ENCODE measurements around the gene PPP1R3D.
A peak's percentile ranks its signal among the peaks of the same experiment; 100 is the strongest.
"Not testable (repeated sequence)": the region's sequence is repeated elsewhere in the genome, so short reads cannot be mapped to it uniquely, and the experiment has no call there.

PPP1R3D gene

DNA sequence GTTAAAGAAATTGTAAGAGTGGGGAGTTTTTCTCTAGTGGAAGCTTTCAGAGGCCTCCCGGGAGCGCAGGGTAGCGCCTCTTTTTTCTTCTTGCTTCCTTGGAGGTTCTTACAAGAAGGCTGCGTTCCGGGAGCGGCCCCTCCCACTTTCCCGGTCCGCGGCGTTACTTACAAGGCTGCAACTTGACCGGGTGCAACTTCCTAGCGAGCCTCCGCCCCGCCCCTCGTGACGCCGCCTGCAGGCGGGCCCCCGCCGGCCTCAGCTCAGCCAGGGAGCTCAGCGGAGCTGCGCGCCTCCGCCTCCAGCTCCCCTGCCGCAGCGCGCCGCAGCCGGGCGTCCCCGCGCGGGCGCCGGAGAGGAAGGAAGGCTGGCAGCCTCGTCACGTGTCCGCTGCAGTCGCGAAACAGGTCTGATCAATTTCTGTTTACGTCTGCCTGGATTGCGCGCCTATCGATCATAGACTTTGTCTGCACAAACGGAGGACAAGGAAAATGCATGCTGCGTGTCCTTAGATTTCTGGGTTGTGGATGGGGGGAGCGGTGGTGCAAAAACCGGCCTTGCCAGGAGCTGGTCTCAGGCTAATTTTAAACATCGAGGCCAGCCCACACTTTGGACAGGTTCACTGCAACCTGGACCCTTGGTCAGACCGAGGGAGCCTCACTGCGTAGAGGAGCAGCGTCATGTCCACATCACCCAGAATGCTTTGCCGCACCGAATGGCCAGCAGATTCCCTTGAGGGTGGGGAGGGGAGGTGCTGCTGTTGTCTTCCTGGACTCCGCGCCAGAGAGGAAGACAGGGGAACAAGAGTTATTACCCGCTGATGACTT is at the start of gene PPP1R3D, which contains the start of gene FAM217B:
PPP1R3D (minus strand) TSS at position 177 of the 827 bp plus-strand sequence. CDS start 374 bp downstream, outside the sequence.
FAM217B (plus strand) TSS at position 261 of the 827 bp plus-strand sequence. CDS start 3,555 bp downstream, outside the sequence.
- FAIRE-seq = peak; percentile 83

DNA sequence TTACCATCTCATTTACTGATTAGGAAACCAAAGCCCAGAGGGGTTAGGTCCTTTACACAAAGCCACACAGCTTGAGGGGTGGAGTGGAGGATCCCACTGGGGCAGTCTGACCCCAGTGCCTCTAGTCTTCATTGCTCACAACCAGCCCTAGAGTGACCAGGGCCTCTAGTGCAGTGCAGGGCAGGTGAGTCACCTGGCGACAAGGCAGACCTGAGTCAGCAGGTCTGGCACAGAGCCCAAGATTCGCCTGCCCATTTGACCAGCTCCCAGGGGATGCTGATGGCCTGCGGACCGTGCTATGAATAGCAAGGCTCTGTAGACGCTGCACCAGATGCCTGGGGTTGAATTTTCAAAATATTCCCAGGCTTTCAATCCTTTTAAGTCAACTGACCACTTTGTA is 48.0 kb upstream of the PPP1R3D start:
- no peak for FAIRE-seq

DNA sequence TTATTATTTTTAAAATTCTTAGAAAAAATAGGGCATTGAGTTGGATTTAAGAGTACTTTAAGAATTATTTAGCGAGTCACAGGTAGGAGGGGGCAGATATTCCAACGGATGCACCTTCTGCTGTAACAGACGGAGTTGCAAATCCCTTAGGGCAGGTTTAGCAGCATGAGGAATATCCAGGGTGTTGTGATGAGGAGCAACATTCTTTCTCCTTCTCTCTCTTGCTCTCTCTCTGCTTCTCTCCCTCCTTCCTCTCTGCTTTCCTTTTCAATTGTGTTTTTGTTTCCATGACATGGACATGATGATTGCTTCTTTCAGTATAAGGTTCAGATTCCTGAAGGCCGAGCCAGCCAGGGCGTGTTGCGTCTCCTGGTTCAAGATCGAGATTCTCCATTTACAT is 47.0 kb upstream of the PPP1R3D start:
- FAIRE-seq = no peak

- FAIRE-seq = no peak
These were observed 45.8 kb upstream of the PPP1R3D start for GRCh38 chr20:59985864-59986263.

- no peak for FAIRE-seq
These were observed 45.1 kb upstream of the PPP1R3D start for GRCh38 chr20:59985164-59985563.

- no peak for FAIRE-seq
These were observed 44.4 kb upstream of the PPP1R3D start for GRCh38 chr20:59984541-59984940.

DNA sequence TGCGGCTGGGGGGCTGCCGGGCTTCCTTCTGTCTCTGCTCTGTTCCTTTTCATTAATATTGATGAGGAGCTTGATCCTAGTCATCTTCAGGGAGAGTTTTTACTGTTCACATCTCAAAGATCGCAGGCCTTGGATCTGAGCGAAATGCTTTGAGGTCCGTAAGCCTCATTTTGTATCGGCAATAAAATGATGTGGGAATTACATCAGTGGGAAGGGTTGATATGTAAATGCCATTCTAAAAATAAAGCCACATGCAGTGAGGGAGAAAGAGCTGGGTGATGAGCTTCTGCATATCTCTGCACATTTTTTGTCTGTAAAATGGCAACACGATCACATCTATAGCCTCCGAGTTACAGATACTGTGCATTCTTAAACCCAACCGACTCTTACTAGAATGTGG is 43.0 kb upstream of the PPP1R3D start:
- no peak for FAIRE-seq

GRCh38 chr20:59977086-59977485 is 37.0 kb upstream of the PPP1R3D start:
- FAIRE-seq = no peak

DNA sequence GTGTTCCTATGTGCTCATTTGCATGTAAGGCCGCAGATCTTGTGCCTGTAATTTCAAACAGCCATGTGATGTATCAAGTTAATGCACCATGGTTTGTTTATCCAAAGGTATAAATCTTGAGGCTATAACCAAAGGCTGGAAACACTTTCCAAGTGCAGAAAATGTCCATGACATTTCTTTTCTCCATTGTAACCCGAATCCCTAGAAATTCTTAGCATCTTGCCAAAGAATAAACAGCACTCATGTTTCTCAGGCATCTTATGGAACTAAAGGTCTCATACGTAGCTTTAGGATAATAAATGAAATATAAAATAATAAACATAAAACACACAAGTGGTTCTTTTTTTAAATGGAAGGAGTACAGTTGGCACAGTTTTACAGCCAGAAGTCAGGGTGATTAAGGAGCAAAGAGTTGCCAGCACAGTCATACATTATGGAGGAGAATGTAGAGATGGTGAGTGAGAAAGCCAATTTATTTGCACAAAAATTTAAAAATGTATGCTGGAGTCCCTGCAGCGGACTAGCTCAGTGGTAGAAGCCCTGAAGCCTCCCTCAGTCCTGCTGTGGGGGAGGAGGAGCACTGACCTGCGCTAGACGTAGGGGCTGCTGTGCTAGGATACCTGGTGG is 36.2 kb upstream of the PPP1R3D start:
- no peak for FAIRE-seq

DNA sequence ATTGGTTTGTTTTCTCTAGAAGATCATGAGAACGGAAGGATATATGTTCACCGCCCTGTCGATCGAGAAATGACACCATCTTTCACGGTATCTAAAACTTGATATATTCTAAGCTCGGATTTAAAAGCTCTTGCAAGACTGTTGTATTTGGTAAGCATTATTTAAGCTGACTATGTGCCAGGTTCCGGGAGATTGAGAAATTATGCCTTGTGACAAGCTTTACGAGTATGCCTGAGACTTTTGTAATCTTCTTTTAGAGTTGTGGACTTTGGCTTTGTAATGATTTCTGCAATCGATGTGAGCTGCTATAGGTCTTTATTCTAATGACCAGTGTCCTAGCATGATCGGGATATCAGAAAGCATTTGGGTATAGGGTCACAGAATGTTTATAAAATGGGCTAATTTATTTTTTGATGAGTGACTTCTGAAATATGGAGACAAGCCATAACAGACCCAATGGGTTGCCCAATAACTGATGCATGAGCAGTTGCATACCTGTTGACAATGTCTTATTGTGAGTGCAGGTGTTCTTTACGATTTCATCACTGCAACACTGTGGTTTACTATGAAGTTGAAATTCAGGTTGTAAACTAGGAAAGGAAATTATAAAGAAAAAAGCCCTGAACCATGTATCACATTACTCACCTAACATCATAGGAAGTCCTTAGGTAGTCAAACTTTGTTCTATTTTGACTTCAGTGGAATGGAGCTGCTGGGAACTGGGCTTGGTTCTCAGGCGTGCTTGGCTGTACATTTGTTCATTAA is 32.1 kb upstream of the PPP1R3D start:
- FAIRE-seq = no peak

DNA sequence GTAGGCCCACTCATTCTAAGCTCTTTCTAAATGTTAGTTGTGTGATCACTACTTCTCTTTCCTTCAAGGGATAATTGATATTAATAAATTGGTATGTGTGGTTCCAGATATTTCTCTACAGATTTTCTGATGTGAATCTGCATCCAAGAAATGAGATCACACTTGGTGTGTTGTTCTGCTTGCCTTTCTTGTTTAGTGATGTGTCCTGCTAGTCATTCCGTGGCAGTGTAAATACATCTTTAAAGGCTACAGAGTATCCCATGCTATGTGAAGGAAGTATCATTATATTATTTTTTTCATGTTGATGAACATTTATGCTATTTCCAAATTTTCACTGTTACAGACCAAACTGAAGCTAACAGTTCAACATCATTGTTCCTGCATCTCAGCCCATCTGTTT is 31.3 kb upstream of the PPP1R3D start:
- FAIRE-seq = no peak

GRCh38 chr20:59966428-59966827 is 26.3 kb upstream of the PPP1R3D start:
- FAIRE-seq = no peak

- no peak for FAIRE-seq
These were observed 22.1 kb upstream of the PPP1R3D start for GRCh38 chr20:59962155-59962554.

DNA sequence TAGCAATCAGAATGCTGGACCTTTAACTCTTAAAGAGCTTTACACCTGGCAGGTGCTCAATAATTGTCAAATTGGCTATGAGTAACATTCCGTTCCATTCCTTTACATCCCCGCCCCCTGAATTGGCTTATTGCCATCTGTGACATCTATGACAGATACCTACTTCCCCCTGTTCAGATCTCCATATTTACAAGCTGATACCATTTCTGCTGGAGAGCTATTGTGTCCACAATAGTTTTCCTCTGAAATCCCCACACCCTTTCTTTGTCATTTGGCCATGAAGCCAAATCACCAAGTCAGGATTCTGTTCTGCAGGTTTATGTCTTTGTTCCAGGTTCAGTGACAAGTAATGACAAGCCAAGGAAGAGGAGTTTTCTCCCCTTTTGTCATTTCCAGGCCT is 21.3 kb upstream of the PPP1R3D start:
- FAIRE-seq = no peak

DNA sequence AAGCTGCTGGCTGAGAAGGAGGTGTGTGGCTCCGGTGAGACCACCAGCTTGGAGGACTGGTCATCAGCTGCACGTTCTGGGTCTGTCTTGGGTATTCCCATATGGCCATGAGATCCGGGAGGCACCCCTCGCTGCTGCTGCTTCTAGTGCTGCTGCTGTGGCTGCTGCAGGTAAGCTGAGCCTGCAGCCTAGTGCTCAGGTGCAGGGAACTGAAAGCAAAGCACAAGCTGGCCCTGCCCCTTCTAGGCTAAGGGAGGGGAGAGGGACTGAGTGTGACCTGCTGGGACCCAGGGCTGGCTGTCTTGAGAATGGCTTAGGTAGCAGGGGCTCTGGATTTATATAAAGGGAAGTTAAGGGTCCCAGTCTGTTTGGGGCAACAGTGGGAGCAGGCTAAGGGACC is 18.5 kb upstream of the PPP1R3D start:
- FAIRE-seq = no peak

- no peak for FAIRE-seq
These were observed 18.0 kb upstream of the PPP1R3D start, which contains the start of gene CDH26 for GRCh38 chr20:59958123-59958522. CDH26 (plus strand) TSS chr20:59958423; CDS start chr20:59958727, 304 bp downstream.

DNA sequence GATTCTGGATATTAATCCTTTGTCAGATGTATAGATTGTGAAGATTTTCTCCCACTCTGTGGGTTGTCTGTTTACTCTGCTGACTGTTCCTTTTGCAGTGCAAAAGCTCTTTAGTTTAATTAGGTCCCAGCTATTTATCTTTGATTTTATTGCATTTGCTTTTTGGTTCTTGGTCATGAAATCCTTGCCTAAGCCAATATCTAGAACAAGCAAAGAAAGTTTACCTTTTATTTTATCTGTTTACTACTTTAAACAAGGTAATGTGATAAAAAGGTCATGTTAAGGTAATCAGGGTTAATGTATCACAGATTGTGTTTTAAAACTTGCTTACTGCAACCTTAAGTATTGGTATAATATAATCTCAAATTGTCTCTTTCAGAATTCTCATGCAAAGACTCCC is 17.5 kb upstream of the PPP1R3D start:
- FAIRE-seq = not testable (repeated sequence)

- FAIRE-seq = no peak
These were observed 15.2 kb upstream of the PPP1R3D start for GRCh38 chr20:59955131-59955796.

DNA sequence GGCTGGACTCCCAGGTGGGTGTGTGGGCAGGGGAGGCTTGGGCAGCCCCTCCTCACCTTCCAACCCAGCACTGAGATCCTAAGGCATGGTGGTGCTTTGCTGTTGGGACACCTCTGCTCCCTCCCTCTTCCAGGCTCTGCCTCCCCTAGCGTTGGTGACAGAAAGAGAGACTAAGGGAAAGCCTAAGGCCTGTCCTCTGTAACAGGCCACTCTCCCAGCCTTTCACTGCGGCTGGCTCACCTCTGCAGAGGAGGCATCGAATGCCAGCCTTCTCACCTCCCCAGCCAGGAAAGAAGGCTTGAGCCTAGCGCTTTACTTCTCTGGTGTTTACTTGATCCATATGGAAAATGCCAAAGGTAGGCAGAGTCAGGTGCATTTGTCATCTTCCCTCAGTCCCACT is 14.6 kb upstream of the PPP1R3D start:
- no peak for FAIRE-seq

- no peak for FAIRE-seq
These were observed 9.8 kb upstream of the PPP1R3D start for GRCh38 chr20:59949911-59950310.

DNA sequence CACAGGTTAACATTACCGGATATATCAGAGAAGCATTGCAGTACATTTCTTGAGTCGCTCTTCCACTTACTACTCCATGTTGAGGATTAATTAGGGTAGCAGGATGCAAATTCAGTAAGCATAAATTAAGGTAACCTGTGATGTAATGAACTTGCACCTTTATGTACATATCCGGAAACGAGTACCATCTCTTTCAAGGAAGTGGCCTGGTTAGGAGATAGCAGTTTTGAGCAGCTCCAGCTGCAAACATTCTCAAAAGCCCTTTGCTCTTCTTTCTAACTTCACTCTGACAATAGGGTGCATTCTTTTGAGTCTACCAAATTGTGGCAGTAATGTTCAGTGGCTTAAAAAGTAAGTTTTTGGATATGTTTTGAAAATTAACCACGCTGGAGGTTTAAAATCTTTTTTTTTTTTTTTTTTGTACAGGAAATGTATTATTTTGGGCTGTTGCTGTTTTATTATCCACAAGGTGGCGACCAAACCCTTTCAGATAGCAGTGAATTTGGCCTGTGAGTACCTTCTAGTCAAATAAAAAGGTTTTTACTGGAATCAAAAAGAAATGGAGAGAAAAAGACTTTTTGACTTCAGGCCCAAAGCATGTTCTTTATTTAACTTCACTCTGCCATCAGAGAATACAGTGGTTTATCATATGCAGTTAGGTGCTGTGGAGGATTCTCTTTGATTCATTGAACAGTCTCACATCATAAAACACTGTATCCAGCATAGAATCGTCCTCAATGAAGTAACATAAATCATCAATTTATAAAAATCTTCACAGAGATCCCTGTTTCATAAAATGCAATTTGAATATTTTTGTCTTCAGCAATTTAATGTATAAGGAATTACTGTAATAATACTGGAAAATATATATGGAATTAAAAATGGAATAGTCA is 9.0 kb upstream of the PPP1R3D start:
- FAIRE-seq = peak; percentile 92

- no peak for FAIRE-seq
These were observed 8.1 kb upstream of the PPP1R3D start for GRCh38 chr20:59948212-59948611.

Data from endometrium (tissue), 2 donors.